HG02610 (cell line): ENCODE results near the gene RUBCN.
"Not testable (repeated sequence)": the region's sequence is repeated elsewhere in the genome, so short reads cannot be mapped to it uniquely, and the experiment has no call there.

ENCODE experiments used
- ATAC-seq: cut with Tn5 transposase; IDR thresholded peaks from one replicate; pipeline ENCODE4 v1.9.1; 2021; ENCODE audit warnings: mild to moderate bottlenecking, moderate library complexity; ENCODE audit not compliant: unreplicated experiment

Gene RUBCN

GRCh38 chr3:197687570-197687969, 49.1 kb downstream of the RUBCN start:
- ATAC-seq = no peak

GRCh38 chr3:197686899-197687298, 49.8 kb downstream of the RUBCN start:
- no peak for ATAC-seq

- ATAC-seq = no peak
These were observed 51.2 kb downstream of the RUBCN start for GRCh38 chr3:197685546-197685945.

- no peak for ATAC-seq
These were observed 53.5 kb downstream of the RUBCN start for GRCh38 chr3:197683191-197683590.

- ATAC-seq = no peak
These were observed 54.0 kb downstream of the RUBCN start for GRCh38 chr3:197682713-197683112.

GRCh38 chr3:197680955-197681521, 55.7 kb downstream of the RUBCN start:
- no peak for ATAC-seq

- ATAC-seq = no peak
These were observed 60.8 kb downstream of the RUBCN start for GRCh38 chr3:197675951-197676350.

- no peak for ATAC-seq
These were observed 61.2 kb downstream of the RUBCN start for GRCh38 chr3:197675563-197675860.

- no peak for ATAC-seq
These were observed 61.8 kb downstream of the RUBCN start for GRCh38 chr3:197674741-197675562.

GRCh38 chr3:197673170-197673569, 63.5 kb downstream of the RUBCN start:
- no peak for ATAC-seq

- no peak for ATAC-seq
These were observed 66.3 kb downstream of the RUBCN start for GRCh38 chr3:197670361-197670760.

- no peak for ATAC-seq
These were observed 68.7 kb downstream of the RUBCN start for GRCh38 chr3:197667968-197668367.

- ATAC-seq = not testable (repeated sequence)
These were observed 69.4 kb downstream of the RUBCN start for GRCh38 chr3:197667293-197667692.

GRCh38 chr3:197666221-197666842, 70.4 kb downstream of the RUBCN start:
- not testable (repeated sequence) for ATAC-seq

GRCh38 chr3:197665549-197665948, 71.2 kb downstream of the RUBCN start:
- not testable (repeated sequence) for ATAC-seq

GRCh38 chr3:197665142-197665491, 71.6 kb downstream of the RUBCN start:
- ATAC-seq = peak; percentile 85

GRCh38 chr3:197664414-197665141, 72.1 kb downstream of the RUBCN start:
- ATAC-seq = peak; percentile 52

GRCh38 chr3:197663367-197664140, 73.2 kb downstream of the RUBCN start:
- ATAC-seq = not testable (repeated sequence)

GRCh38 chr3:197662352-197662751, 74.4 kb downstream of the RUBCN start:
- ATAC-seq = not testable (repeated sequence)

GRCh38 chr3:197661874-197662273, 74.8 kb downstream of the RUBCN start:
- ATAC-seq = not testable (repeated sequence)
